A673 (cell line): ENCODE measurements around the gene TNFRSF18.

Source experiments
- CTCF ChIP-seq: fragments of 300-800, 200-600 bp; sonication (generic); conservative IDR thresholded peaks from 2 replicates; pipeline ENCODE4 v1.5.1; 2017; ENCODE audit warnings: low read depth, mild to moderate bottlenecking, antibody characterized with exemption, low read length, moderate library complexity, mixed read lengths
- EZH2 ChIP-seq: fragments of 200-600 bp; sonication (generic); IDR thresholded peaks from 2 replicates; pipeline ENCODE4 v1.6.1; 2017; ENCODE audit warnings: borderline replicate concordance, low read depth, mild to moderate bottlenecking, mixed read lengths, antibody characterized with exemption, low read length; ENCODE audit not compliant: poor library complexity, severe bottlenecking

DNA sequence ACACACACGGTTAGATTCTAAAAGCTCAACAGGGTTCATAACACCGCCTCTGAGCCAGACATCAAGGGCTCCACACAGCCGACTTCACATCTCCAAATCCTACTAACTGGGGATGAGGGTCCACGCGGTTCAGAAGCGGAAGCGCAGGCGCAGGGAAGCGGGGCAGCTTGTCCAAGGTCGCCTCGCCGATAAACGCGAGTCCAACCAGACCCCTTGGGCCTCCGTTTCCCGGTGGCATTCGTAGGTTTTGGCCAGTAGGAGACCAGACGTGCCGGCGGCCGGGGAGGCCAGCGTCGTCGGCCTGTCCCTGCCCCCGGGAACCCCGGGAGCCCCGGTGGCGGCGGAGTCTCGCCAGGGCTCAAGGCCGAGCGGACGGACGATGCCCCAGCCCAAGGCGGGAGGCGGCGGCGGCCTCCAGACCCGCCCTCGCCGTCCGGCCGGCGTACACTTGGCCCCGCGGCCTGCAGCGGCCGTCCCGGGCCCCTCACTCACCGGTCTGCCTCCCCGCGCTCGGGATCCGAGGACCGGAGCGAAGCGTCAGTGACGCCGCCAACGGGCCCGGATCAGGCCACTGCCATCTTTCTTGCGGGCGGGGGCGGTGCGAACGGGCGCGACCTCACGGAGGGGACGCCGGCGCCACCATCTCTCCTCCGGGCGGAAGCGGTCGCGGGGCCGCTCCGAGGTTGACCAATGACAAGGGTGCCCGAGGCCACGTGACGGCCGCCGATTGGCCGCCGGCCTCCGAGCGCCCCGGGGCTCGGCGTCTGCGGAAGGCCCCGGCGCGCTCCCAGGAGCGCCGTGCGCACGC is 25.2 kb upstream of the TNFRSF18 start, which contains the start of gene SDF4:
- TF ChIP-seq EZH2 (no peak), CTCF (no peak)
